Measurements from ENCODE around the gene ADNP2. TPM values are rescaled to one million over a fixed set of nuclear protein-coding genes. Genes with fewer than 3 reads are reported as not detected.

Gene ADNP2
- total RNA-seq, 1 experiment from 2014 or later, result 15.5 TPM

- Histone ChIP-seq H4K20me1 (ENCODE audit: insufficient read depth, low read depth, low read length) (no peaks in the 10 kb centered on the region), H3K9me2 (replicated peaks; ENCODE audit: insufficient read depth, low read length) (no peaks in the 10 kb centered on the region), H3K79me2 (ENCODE audit: low read length) (no peaks in the 10 kb centered on the region), H3K9me3 (ENCODE audit: low read length) (no peaks in the 10 kb centered on the region), H2AFZ (ENCODE audit: low read length) (no peak overlapping the region), H3K27ac (ENCODE audit: low read length) (no peak overlapping the region), H3K9ac (ENCODE audit: low read length) (no peak overlapping the region), H3K27me3 (ENCODE audit: low read length) (no peaks in the 10 kb centered on the region), H3K36me3 (ENCODE audit: insufficient read depth, low read length) (no peaks in the 10 kb centered on the region), H3K4me1 (ENCODE audit: low read length) (no peaks in the 10 kb centered on the region), H3K4me3 (ENCODE audit: low read length) (no peak overlapping the region), H3K4me2 (ENCODE audit: low read depth, low read length, poor library complexity, severe bottlenecking) (no peak overlapping the region)
- DNase-seq, result no peak
Measured at GRCh38 chr18:80140455-80140985, 31.5 kb downstream of the ADNP2 start.

- Histone ChIP-seq H3K9me2 (replicated peaks; ENCODE audit: insufficient read depth, low read length) (no peaks in the 10 kb centered on the region), H3K4me1 (ENCODE audit: low read length) (no peaks in the 10 kb centered on the region), H3K27ac (ENCODE audit: low read length) (no peak overlapping the region), H3K36me3 (ENCODE audit: insufficient read depth, low read length) (no peaks in the 10 kb centered on the region), H3K9me3 (ENCODE audit: low read length) (no peaks in the 10 kb centered on the region), H3K4me3 (ENCODE audit: low read length) (no peak overlapping the region), H2AFZ (ENCODE audit: low read length) (no peak overlapping the region), H4K20me1 (ENCODE audit: insufficient read depth, low read depth, low read length) (no peaks in the 10 kb centered on the region), H3K4me2 (ENCODE audit: low read depth, low read length, poor library complexity, severe bottlenecking) (no peak overlapping the region), H3K27me3 (ENCODE audit: low read length) (no peaks in the 10 kb centered on the region), H3K79me2 (ENCODE audit: low read length) (no peaks in the 10 kb centered on the region), H3K9ac (ENCODE audit: low read length) (no peak overlapping the region)
- DNase-seq, result no peak
Measured at GRCh38 chr18:80143881-80144280, 34.8 kb downstream of the ADNP2 start.

DNA sequence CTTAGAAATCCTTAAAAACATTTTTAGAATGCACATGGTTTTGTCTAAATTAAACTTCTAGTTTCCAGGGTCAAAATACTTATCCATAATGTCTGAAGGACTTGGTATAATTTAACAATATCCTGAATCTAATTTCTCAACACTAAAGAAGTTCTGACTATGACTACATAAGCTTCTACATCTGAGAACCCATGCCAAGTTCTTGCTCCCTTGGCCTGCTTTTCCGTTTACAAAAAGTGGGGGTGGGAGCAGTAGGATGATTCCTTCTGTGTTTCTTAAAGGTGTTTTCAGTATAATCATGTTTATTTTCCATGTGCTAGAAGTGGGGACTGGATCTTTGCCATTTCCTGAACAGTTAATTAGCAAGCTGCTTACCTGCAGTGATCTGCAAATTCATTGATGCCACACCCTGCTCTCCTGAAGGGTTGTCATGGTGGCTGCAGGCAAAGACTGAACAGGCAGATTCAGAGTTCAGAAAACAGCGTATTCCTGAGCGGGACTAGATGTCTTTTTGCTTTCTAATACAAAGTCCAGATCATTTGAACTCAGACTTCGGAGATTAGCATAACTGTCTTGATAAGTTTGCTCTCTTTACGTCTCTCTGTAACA, 36.2 kb downstream of the ADNP2 start:
- H3K9ac ChIP-seq (ENCODE audit: low read length), result no peak overlapping the region
- H3K9me3 ChIP-seq (ENCODE audit: low read length), result no peaks in the 10 kb centered on the region
- H3K27me3 ChIP-seq (ENCODE audit: low read length), result no peaks in the 10 kb centered on the region
- H3K4me1 ChIP-seq (ENCODE audit: low read length), result peaks cover 5% of the 10 kb centered on the region
- H3K27ac ChIP-seq (ENCODE audit: low read length), result no peak overlapping the region
- no peak for DNase-seq
- H4K20me1 ChIP-seq (ENCODE audit: insufficient read depth, low read depth, low read length), result no peaks in the 10 kb centered on the region
- H3K4me3 ChIP-seq (ENCODE audit: low read length), result no peak overlapping the region
- no peaks in the 10 kb centered on the region for H3K36me3 ChIP-seq (ENCODE audit: insufficient read depth, low read length)
- no peaks in the 10 kb centered on the region for H3K79me2 ChIP-seq (ENCODE audit: low read length)
- no peaks in the 10 kb centered on the region for H3K9me2 ChIP-seq (replicated peaks; ENCODE audit: insufficient read depth, low read length)
- no peak overlapping the region for H3K4me2 ChIP-seq (ENCODE audit: low read depth, low read length, poor library complexity, severe bottlenecking)
- H2AFZ ChIP-seq (ENCODE audit: low read length), result no peak overlapping the region

DNA sequence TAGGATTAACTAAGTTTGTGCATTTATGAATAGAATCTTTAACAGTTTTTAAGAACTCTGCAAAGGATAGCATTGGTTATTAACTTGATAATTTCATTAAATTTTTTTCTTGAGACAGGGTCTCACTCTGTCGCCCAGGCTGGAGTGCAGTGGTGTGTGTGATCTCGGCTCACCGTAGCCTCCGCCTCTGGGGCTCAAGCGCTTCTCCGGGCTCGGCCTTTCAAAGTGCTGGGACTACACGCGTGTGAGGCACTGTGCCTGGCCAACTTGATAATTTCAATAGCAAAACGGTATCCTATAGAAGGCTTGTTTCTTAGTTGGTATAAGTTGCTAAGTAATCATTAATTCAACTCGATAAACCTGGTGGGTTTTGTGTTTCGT, 38.0 kb downstream of the ADNP2 start:
- no peaks in the 10 kb centered on the region for H3K9me2 ChIP-seq (replicated peaks; ENCODE audit: insufficient read depth, low read length)
- no peak overlapping the region for H3K4me2 ChIP-seq (ENCODE audit: low read depth, low read length, poor library complexity, severe bottlenecking)
- no peaks in the 10 kb centered on the region for H3K79me2 ChIP-seq (ENCODE audit: low read length)
- no peaks in the 10 kb centered on the region for H3K27me3 ChIP-seq (ENCODE audit: low read length)
- no peaks in the 10 kb centered on the region for H3K36me3 ChIP-seq (ENCODE audit: insufficient read depth, low read length)
- H3K4me3 ChIP-seq (ENCODE audit: low read length), result no peak overlapping the region
- no peaks in the 10 kb centered on the region for H3K9me3 ChIP-seq (ENCODE audit: low read length)
- no peak overlapping the region for H2AFZ ChIP-seq (ENCODE audit: low read length)
- no peak for DNase-seq
- no peaks in the 10 kb centered on the region for H4K20me1 ChIP-seq (ENCODE audit: insufficient read depth, low read depth, low read length)
- no peak overlapping the region for H3K27ac ChIP-seq (ENCODE audit: low read length)
- peaks cover 23% of the 10 kb centered on the region for H3K4me1 ChIP-seq (ENCODE audit: low read length)
- no peak overlapping the region for H3K9ac ChIP-seq (ENCODE audit: low read length)

- no peaks in the 10 kb centered on the region for H3K36me3 ChIP-seq (ENCODE audit: insufficient read depth, low read length)
- peak; percentile 62 for DNase-seq
- H2AFZ ChIP-seq (ENCODE audit: low read length), result no peak overlapping the region
- H3K4me2 ChIP-seq (ENCODE audit: low read depth, low read length, poor library complexity, severe bottlenecking), result no peak overlapping the region
- no peaks in the 10 kb centered on the region for H3K79me2 ChIP-seq (ENCODE audit: low read length)
- no peak overlapping the region for H3K4me3 ChIP-seq (ENCODE audit: low read length)
- peaks cover 24% of the 10 kb centered on the region for H3K4me1 ChIP-seq (ENCODE audit: low read length)
- H3K9ac ChIP-seq (ENCODE audit: low read length), result no peak overlapping the region
- no peaks in the 10 kb centered on the region for H4K20me1 ChIP-seq (ENCODE audit: insufficient read depth, low read depth, low read length)
- H3K27me3 ChIP-seq (ENCODE audit: low read length), result no peaks in the 10 kb centered on the region
- H3K9me2 ChIP-seq (replicated peaks; ENCODE audit: insufficient read depth, low read length), result no peaks in the 10 kb centered on the region
- H3K9me3 ChIP-seq (ENCODE audit: low read length), result no peaks in the 10 kb centered on the region
- H3K27ac ChIP-seq (ENCODE audit: low read length), result no peak overlapping the region
Measured at GRCh38 chr18:80147418-80148325, 38.6 kb downstream of the ADNP2 start.

DNA sequence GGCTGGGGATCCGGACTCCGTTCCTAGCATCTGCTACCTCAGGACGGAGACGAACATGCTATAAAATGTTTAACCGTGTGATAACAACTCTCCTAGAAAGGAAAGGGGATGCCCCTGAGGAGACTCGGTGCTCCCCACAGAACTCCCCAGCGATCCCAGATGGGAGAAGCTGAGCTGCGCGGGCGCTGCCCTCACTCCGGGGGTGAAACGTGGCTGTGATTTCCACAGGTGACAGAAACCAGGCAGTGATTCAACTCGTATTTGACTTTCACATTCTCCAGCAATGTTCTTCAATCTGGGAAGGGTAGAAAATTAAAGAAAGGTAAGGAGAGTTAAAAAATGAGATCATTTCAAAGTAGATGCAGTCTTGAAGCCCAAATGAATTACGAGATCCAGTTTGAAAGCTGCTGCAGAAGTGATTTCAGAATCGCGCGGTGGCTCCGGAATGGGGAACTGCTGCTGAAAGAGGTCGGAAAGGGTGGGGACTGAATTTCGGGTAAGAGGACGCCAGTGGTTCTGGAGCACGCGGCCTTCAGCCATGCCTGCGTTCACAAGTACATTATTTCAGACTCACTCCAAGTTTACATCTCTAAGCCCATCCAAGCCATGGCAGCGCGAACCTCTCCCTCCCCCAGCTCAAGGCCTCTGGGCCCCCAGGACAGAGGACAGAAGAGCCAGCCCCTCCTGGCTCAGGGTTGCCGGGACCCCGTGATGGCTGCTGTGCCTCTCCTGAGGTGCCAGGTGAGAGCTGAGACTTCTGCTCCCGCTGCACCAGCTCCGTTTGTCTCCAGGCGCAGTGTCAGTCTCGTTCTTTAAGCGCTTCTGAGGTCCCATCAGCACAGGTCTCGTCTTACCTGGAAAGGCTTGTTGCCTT, 39.5 kb downstream of the ADNP2 start:
- no peaks in the 10 kb centered on the region for H3K9me3 ChIP-seq (ENCODE audit: low read length)
- no peaks in the 10 kb centered on the region for H3K27me3 ChIP-seq (ENCODE audit: low read length)
- no peak overlapping the region for H3K9ac ChIP-seq (ENCODE audit: low read length)
- no peak for DNase-seq
- H3K36me3 ChIP-seq (ENCODE audit: insufficient read depth, low read length), result no peaks in the 10 kb centered on the region
- no peak overlapping the region for H3K4me2 ChIP-seq (ENCODE audit: low read depth, low read length, poor library complexity, severe bottlenecking)
- H3K4me3 ChIP-seq (ENCODE audit: low read length), result no peak overlapping the region
- no peak overlapping the region for H3K27ac ChIP-seq (ENCODE audit: low read length)
- no peak overlapping the region for H2AFZ ChIP-seq (ENCODE audit: low read length)
- peaks cover 24% of the 10 kb centered on the region for H3K4me1 ChIP-seq (ENCODE audit: low read length)
- H3K9me2 ChIP-seq (replicated peaks; ENCODE audit: insufficient read depth, low read length), result no peaks in the 10 kb centered on the region
- H4K20me1 ChIP-seq (ENCODE audit: insufficient read depth, low read depth, low read length), result no peaks in the 10 kb centered on the region
- H3K79me2 ChIP-seq (ENCODE audit: low read length), result no peaks in the 10 kb centered on the region

DNA sequence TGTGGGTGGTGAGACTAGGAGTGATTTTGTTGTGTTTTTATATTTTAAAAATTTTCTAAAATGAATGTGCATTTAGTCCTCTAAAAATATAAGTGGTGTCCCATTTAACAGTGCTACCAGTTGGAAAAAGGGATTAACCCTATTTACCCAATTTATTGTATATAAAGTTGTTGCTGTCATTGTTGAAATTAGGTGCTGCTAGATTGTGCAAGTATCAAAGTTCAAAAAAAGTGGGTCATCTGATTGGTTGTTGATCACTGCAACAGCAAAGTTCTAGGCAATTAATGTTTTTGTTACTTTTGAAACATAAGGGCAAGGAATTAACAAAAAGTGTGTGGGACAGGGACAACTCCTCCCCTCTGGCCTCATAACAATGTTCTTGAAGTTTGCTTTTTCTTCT, 40.6 kb downstream of the ADNP2 start:
- H2AFZ ChIP-seq (ENCODE audit: low read length), result no peak overlapping the region
- no peaks in the 10 kb centered on the region for H3K79me2 ChIP-seq (ENCODE audit: low read length)

GRCh38 chr18:80154293-80154692, 45.2 kb downstream of the ADNP2 start:
- Histone ChIP-seq H3K36me3 (ENCODE audit: insufficient read depth, low read length) (no peaks in the 10 kb centered on the region), H3K4me2 (ENCODE audit: low read depth, low read length, poor library complexity, severe bottlenecking) (no peak overlapping the region), H3K4me3 (ENCODE audit: low read length) (no peak overlapping the region), H2AFZ (ENCODE audit: low read length) (no peak overlapping the region), H3K79me2 (ENCODE audit: low read length) (no peaks in the 10 kb centered on the region), H3K27me3 (ENCODE audit: low read length) (no peaks in the 10 kb centered on the region), H3K9me3 (ENCODE audit: low read length) (no peaks in the 10 kb centered on the region), H3K9me2 (replicated peaks; ENCODE audit: insufficient read depth, low read length) (no peaks in the 10 kb centered on the region), H3K4me1 (ENCODE audit: low read length) (peaks cover 24% of the 10 kb centered on the region), H4K20me1 (ENCODE audit: insufficient read depth, low read depth, low read length) (no peaks in the 10 kb centered on the region), H3K27ac (ENCODE audit: low read length) (no peak overlapping the region), H3K9ac (ENCODE audit: low read length) (no peak overlapping the region)
- peak; percentile 85 for DNase-seq

More for the DNA sequence above, 40.6 kb downstream of the ADNP2 start:
- H3K9ac ChIP-seq (ENCODE audit: low read length), result no peak overlapping the region
- H3K36me3 ChIP-seq (ENCODE audit: insufficient read depth, low read length), result no peaks in the 10 kb centered on the region
- no peak overlapping the region for H3K27ac ChIP-seq (ENCODE audit: low read length)
- H3K27me3 ChIP-seq (ENCODE audit: low read length), result no peaks in the 10 kb centered on the region
- H3K4me1 ChIP-seq (ENCODE audit: low read length), result peaks cover 24% of the 10 kb centered on the region
- no peaks in the 10 kb centered on the region for H3K9me2 ChIP-seq (replicated peaks; ENCODE audit: insufficient read depth, low read length)
- no peaks in the 10 kb centered on the region for H3K9me3 ChIP-seq (ENCODE audit: low read length)
- no peak overlapping the region for H3K4me3 ChIP-seq (ENCODE audit: low read length)
- no peaks in the 10 kb centered on the region for H4K20me1 ChIP-seq (ENCODE audit: insufficient read depth, low read depth, low read length)
- no peak overlapping the region for H3K4me2 ChIP-seq (ENCODE audit: low read depth, low read length, poor library complexity, severe bottlenecking)
- no peak for DNase-seq

All from Karpas-422 (cell line).